ENCODE data around the gene CAPZA2. TPM values are rescaled to one million over a fixed set of nuclear protein-coding genes. Genes with fewer than 3 reads are reported as not detected.

Gene CAPZA2
- total RNA-seq, 2 experiments from 2014 or later = 122 to 133 TPM

- ATAC-seq (no peak), DNase-seq (no peak)
- ChIA-PET POLR2A (no interaction called here), CTCF (no interaction called here)
- no peak overlapping the region for H3K27ac Mint-ChIP-seq
- H3K9me3 Mint-ChIP-seq = peaks cover 5% of the 10 kb centered on the region
- peaks cover 6% of the 10 kb centered on the region for H3K4me1 Mint-ChIP-seq (ENCODE audit: low read depth)
- intact Hi-C loops (cut with micrococcal nuclease) = no loop called here
- no peak for TF ChIP-seq CTCF (IDR thresholded peaks at IDR 0.05)
- H3K36me3 Mint-ChIP-seq (ENCODE audit: low read depth) = no peaks in the 10 kb centered on the region
- no peak overlapping the region for H3K4me3 Mint-ChIP-seq
- peaks cover 14% of the 10 kb centered on the region for H3K27me3 Mint-ChIP-seq
These were observed 37.9 kb upstream of the CAPZA2 start for GRCh38 chr7:116824449-116824848.

GRCh38 chr7:116828281-116828680, 34.1 kb upstream of the CAPZA2 start:
- ATAC-seq (no peak), DNase-seq (no peak)
- peaks cover 11% of the 10 kb centered on the region for H3K27me3 Mint-ChIP-seq
- H3K27ac Mint-ChIP-seq = no peak overlapping the region
- peak; percentile 24 for TF ChIP-seq CTCF (IDR thresholded peaks at IDR 0.05)
- ChIA-PET CTCF (interaction anchor here (1.3 kb wide), 1 partner anchor 11 kb away, joined by 3 read pairs; no protein-coding TSS in a partner anchor), POLR2A (no interaction called here)
- peaks cover 6% of the 10 kb centered on the region for H3K4me1 Mint-ChIP-seq (ENCODE audit: low read depth)
- H3K36me3 Mint-ChIP-seq (ENCODE audit: low read depth) = no peaks in the 10 kb centered on the region
- intact Hi-C loops (cut with micrococcal nuclease) = no loop called here
- H3K4me3 Mint-ChIP-seq = no peak overlapping the region
- H3K9me3 Mint-ChIP-seq = peaks cover 5% of the 10 kb centered on the region

- Mint-ChIP-seq H3K9me3 (peaks cover 5% of the 10 kb centered on the region), H3K27me3 (peaks cover 9% of the 10 kb centered on the region), H3K27ac (no peak overlapping the region), H3K4me1 (ENCODE audit: low read depth) (peaks cover 6% of the 10 kb centered on the region), H3K4me3 (no peak overlapping the region), H3K36me3 (ENCODE audit: low read depth) (no peaks in the 10 kb centered on the region)
- intact Hi-C loops (cut with micrococcal nuclease) = no loop called here
- ATAC-seq (no peak), DNase-seq (no peak)
- ChIA-PET CTCF (no interaction called here), POLR2A (no interaction called here)
- TF ChIP-seq CTCF (IDR thresholded peaks at IDR 0.05) = no peak
These were observed 33.3 kb upstream of the CAPZA2 start for GRCh38 chr7:116829041-116829440.

- Mint-ChIP-seq H3K27me3 (peaks cover 8% of the 10 kb centered on the region), H3K9me3 (peaks cover 3% of the 10 kb centered on the region), H3K27ac (no peak overlapping the region), H3K4me3 (no peak overlapping the region), H3K4me1 (ENCODE audit: low read depth) (peaks cover 2% of the 10 kb centered on the region), H3K36me3 (ENCODE audit: low read depth) (no peaks in the 10 kb centered on the region)
- ChIA-PET POLR2A (no interaction called here), CTCF (no interaction called here)
- ATAC-seq (no peak), DNase-seq (no peak)
- intact Hi-C loops (cut with micrococcal nuclease) = no loop called here
- TF ChIP-seq CTCF (IDR thresholded peaks at IDR 0.05) = no peak
These were observed 32.9 kb upstream of the CAPZA2 start for GRCh38 chr7:116829493-116829892.

GRCh38 chr7:116832692-116833091, 29.7 kb upstream of the CAPZA2 start:
- no peak for TF ChIP-seq CTCF (IDR thresholded peaks at IDR 0.05)
- ATAC-seq (no peak), DNase-seq (no peak)
- Mint-ChIP-seq H3K27ac (no peak overlapping the region), H3K4me3 (no peak overlapping the region), H3K27me3 (no peaks in the 10 kb centered on the region), H3K9me3 (no peaks in the 10 kb centered on the region), H3K4me1 (ENCODE audit: low read depth) (no peaks in the 10 kb centered on the region), H3K36me3 (ENCODE audit: low read depth) (no peaks in the 10 kb centered on the region)
- intact Hi-C loops (cut with micrococcal nuclease) = no loop called here
- ChIA-PET CTCF (interaction anchor here (0.7 kb wide), 1 partner anchor 21 kb away, joined by 3 read pairs; no protein-coding TSS in a partner anchor), POLR2A (no interaction called here)

Data from activated CD8-positive, alpha-beta T cell treated with anti-CD3 and anti-CD28 coated beads for 36 hours (primary cell).